Measurements from ENCODE around the gene UGT2B7.

DNA sequence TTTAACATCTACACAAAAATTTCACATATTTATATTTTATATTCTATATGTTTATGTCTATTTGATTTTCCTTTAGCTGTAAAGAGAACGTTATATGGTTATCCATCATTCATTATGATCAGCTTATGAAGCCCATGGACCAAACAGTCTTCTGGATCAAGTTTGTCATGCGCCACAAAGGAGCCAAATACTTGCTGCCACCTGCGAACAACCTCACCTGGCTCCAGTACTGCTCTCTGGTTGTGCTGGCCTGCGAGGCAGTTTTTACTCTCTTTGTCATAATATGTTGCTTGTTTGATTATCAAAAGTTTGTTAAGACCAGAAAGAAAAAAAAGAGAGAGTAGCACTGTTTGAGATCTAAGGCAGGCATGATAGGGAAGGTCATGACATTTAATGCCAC lies 38.2 kb downstream of the UGT2B7 start:
- TF ChIP-seq POLR2A (IDR thresholded peaks at IDR 0.05) = no peak
- no peak for TF ChIP-seq CTCF (IDR thresholded peaks at IDR 0.05)

All from uterus (tissue), 2 donors.